HEK293 (cell line): ENCODE data around the gene MAD2L2.

ENCODE experiments used
- CTCF ChIA-PET: fragments of 350-600 bp; formaldehyde crosslinking; extraction: SDS; loops from one replicate; lab custom pipeline; 2021; ENCODE audit warnings: antibody characterized with exemption; lab: Yijun Ruan, JAX
- POLR2A ChIA-PET: fragments of 300-600 bp; formaldehyde crosslinking; extraction: SDS; loops from one replicate; lab custom pipeline; 2020; ENCODE audit warnings: antibody characterized with exemption, inconsistent platforms; lab: Yijun Ruan, JAX
- H3K27ac ChIP-seq: fragments of 200-500 bp; sonication (Bioruptor generic); 2 replicates; pipeline ENCODE4 v1.5.1; 2014; ENCODE audit warnings: low read depth, low read length, control low read depth, inconsistent platforms; ENCODE audit errors: extremely low read depth
- H3K36me3 ChIP-seq, 2 experiments: fragments of 200-500 bp in 1 of 2; sonication (Bioruptor generic) in 1 of 2; 1 replicate in 1 of 2; 2 replicates in 1 of 2; pipeline ENCODE4 v1.5.1; 2014 to 2017; ENCODE audit warnings: inconsistent platforms in 2 of 2, low read length in 2 of 2; ENCODE audit not compliant: control insufficient read depth in 2 of 2, insufficient read depth in 1 of 2
- H3K4me1 ChIP-seq: fragments of 200-500 bp; sonication (Bioruptor generic); 2 replicates; pipeline ENCODE4 v1.5.1; 2014; ENCODE audit warnings: mild to moderate bottlenecking, low read length, inconsistent platforms; ENCODE audit not compliant: control insufficient read depth, insufficient read depth
- H3K4me3 ChIP-seq: 2 replicates; pipeline ENCODE4 v1.5.1; 2011; ENCODE audit warnings: low read depth, mild to moderate bottlenecking, control low read depth, low read length, moderate library complexity
- H3K9me3 ChIP-seq: fragments of 200-500 bp; sonication (Bioruptor generic); 2 replicates; pipeline ENCODE4 v1.5.1; 2014; ENCODE audit warnings: low read depth, low read length, inconsistent platforms; ENCODE audit not compliant: control insufficient read depth, insufficient read depth
- EGR2 ChIP-seq: fragments of 450-650 bp; formaldehyde crosslinking; IDR thresholded peaks from 2 replicates; pipeline ENCODE4 v1.5.1; 2016; ENCODE audit warnings: low read depth, missing biosample characterization, missing genetic modification characterization
- GLIS1 ChIP-seq: fragments of 450-650 bp; formaldehyde crosslinking; IDR thresholded peaks from 2 replicates; pipeline ENCODE4 v1.5.1; 2016; ENCODE audit warnings: missing biosample characterization, missing genetic modification characterization
- ZFHX2 ChIP-seq: fragments of 450-650 bp; formaldehyde crosslinking; conservative IDR thresholded peaks from 2 replicates; pipeline ENCODE4 v1.5.1; 2016; ENCODE audit warnings: missing biosample characterization, missing genetic modification characterization
- ZNF132 ChIP-seq: fragments of 450-650 bp; formaldehyde crosslinking; IDR thresholded peaks from 2 replicates; pipeline ENCODE4 v1.5.1; 2017; ENCODE audit warnings: missing biosample characterization, missing genetic modification characterization, borderline replicate concordance
- ZNF248 ChIP-seq: fragments of 450-650 bp; formaldehyde crosslinking; IDR thresholded peaks from 2 replicates; pipeline ENCODE4 v1.5.1; 2017; ENCODE audit warnings: missing biosample characterization, missing genetic modification characterization
- ZNF266 ChIP-seq: fragments of 450-650 bp; formaldehyde crosslinking; IDR thresholded peaks from 2 replicates; pipeline ENCODE4 v1.5.1; 2016; ENCODE audit warnings: missing biosample characterization, missing genetic modification characterization, low read depth
- ZNF394 ChIP-seq: fragments of 450-650 bp; formaldehyde crosslinking; IDR thresholded peaks from 2 replicates; pipeline ENCODE4 v1.5.1; 2016; ENCODE audit warnings: missing biosample characterization, missing genetic modification characterization, mild to moderate bottlenecking, moderate library complexity, borderline replicate concordance
- ZNF514 ChIP-seq: fragments of 450-650 bp; formaldehyde crosslinking; IDR thresholded peaks from 2 replicates; pipeline ENCODE4 v1.5.1; 2016; ENCODE audit warnings: missing biosample characterization, missing genetic modification characterization
- ZNF670 ChIP-seq: fragments of 450-650 bp; formaldehyde crosslinking; IDR thresholded peaks from 2 replicates; pipeline ENCODE4 v1.5.1; 2016; ENCODE audit warnings: missing biosample characterization, missing genetic modification characterization, low read depth
- TF ChIP-seq, protein P1 (sequence below): fragments of 450-650 bp; formaldehyde crosslinking; IDR thresholded peaks from 2 replicates; pipeline ENCODE4 v1.5.1; 2017; ENCODE audit warnings: missing biosample characterization, missing genetic modification characterization
- TF ChIP-seq, protein P2 (sequence below): fragments of 450-650 bp; formaldehyde crosslinking; IDR thresholded peaks from 2 replicates; pipeline ENCODE4 v1.5.1; 2016; ENCODE audit warnings: missing biosample characterization, missing genetic modification characterization
- TF ChIP-seq, protein P3 (sequence below): fragments of 450-650 bp; formaldehyde crosslinking; IDR thresholded peaks from 2 replicates; pipeline ENCODE4 v1.5.1; 2016; ENCODE audit warnings: missing biosample characterization, missing genetic modification characterization
- TF ChIP-seq, protein P4 (sequence below): fragments of 450-650 bp; formaldehyde crosslinking; IDR thresholded peaks from 2 replicates; pipeline ENCODE4 v1.5.1; 2017; ENCODE audit warnings: missing biosample characterization, missing genetic modification characterization
- TF ChIP-seq, protein P5 (sequence below): fragments of 450-650 bp; formaldehyde crosslinking; optimal IDR thresholded peaks from 2 replicates; pipeline ENCODE3; 2016; ENCODE audit warnings: missing biosample characterization, mild to moderate bottlenecking, missing genetic modification characterization
- TF ChIP-seq, protein P6 (sequence below): fragments of 450-650 bp; formaldehyde crosslinking; IDR thresholded peaks from 2 replicates; pipeline ENCODE4 v1.5.1; 2016; ENCODE audit warnings: missing biosample characterization, missing genetic modification characterization

The MAD2L2 gene

DNA sequence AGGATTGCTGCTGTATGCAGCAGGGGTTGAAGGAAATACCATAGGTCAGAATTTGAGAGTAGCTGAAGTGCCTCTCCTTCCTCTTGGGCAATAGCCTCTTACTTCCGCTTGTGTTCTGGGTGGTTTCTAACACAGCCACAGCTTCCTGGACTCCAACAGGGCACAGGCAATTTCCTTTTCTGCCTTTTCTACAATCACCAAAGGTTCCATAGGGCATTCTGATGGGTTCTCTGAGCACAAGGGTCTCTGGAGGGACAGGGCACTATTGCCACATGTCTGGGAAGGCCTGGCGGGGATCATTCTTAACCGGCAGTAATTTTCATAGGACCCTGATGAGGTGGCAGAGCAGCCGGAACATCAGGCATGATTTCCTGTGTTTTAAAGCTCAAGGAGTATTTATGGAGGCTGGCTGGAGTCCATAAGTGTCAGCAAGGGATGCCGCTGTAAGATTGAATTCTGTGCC, 49.5 kb upstream of the MAD2L2 start:
- Histone ChIP-seq H3K9me3 (no peaks in the 10 kb centered on the region), H3K4me1 (no peaks in the 10 kb centered on the region), H3K27ac (no peak overlapping the region), H3K4me3 (no peak overlapping the region), H3K36me3 (no peaks in the 10 kb centered on the region)
- POLR2A ChIA-PET: no interaction called here
- TF ChIP-seq ZNF394: peak; percentile 85; the same call in 1 of the 2 replicates
- no peak for TF ChIP-seq ZNF132 (tag by site-specific recombination)
- CTCF ChIA-PET: interaction anchor here (1.3 kb wide), 1 partner anchor 11 kb away, joined by 4 read pairs; no protein-coding TSS in a partner anchor

DNA sequence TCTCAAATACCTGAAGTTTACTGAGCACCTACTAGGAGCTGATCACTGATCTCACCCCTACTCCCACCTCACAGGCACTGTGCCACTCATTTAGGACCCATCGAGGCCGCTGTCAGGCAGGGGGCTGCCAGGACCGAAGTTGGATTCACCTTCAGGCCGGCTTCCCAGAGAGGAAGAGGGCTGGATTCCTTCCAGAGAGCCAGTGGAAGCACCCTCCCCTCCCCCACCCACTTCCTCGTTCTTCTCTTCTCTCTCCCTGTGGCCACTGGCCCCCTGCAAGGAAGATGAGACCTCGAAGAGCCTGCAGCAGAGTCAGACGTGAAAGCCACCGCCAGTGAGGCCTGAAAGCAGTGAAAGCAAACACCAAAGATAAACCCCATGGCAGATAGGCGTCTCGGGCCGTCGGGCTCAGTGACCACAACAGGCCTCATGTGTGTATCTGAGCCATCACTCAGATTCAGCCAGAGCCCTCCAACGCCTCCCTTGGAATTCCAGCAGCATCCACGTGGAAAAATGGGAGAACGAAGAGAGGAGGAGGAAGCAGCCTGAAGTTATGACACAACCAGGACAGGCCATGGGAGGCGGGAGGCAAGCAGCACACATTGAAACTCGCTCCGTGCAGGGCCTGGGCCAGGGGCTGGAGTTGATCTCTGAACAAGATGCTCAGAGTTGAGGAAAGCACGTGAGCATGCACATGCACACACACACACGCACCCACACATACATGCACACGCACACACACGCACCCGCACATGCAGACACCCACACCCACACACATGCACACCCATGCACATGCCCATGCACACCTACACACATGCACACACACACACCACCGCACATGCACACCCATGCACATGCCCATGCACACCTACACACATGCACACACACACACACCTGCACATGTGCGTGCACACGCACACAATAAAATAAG, 48.8 kb upstream of the MAD2L2 start:
- no peak overlapping the region for H3K27ac ChIP-seq
- TF ChIP-seq, protein P1, sequence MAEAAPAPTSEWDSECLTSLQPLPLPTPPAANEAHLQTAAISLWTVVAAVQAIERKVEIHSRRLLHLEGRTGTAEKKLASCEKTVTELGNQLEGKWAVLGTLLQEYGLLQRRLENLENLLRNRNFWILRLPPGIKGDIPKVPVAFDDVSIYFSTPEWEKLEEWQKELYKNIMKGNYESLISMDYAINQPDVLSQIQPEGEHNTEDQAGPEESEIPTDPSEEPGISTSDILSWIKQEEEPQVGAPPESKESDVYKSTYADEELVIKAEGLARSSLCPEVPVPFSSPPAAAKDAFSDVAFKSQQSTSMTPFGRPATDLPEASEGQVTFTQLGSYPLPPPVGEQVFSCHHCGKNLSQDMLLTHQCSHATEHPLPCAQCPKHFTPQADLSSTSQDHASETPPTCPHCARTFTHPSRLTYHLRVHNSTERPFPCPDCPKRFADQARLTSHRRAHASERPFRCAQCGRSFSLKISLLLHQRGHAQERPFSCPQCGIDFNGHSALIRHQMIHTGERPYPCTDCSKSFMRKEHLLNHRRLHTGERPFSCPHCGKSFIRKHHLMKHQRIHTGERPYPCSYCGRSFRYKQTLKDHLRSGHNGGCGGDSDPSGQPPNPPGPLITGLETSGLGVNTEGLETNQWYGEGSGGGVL (tag by site-specific recombination): no peak
- TF ChIP-seq ZNF266 (tag by site-specific recombination): peak; percentile 28; the same call in 1 of the 2 replicates
- peak; percentile 56 for TF ChIP-seq GLIS1 (tag by site-specific recombination)
- TF ChIP-seq, protein P2, sequence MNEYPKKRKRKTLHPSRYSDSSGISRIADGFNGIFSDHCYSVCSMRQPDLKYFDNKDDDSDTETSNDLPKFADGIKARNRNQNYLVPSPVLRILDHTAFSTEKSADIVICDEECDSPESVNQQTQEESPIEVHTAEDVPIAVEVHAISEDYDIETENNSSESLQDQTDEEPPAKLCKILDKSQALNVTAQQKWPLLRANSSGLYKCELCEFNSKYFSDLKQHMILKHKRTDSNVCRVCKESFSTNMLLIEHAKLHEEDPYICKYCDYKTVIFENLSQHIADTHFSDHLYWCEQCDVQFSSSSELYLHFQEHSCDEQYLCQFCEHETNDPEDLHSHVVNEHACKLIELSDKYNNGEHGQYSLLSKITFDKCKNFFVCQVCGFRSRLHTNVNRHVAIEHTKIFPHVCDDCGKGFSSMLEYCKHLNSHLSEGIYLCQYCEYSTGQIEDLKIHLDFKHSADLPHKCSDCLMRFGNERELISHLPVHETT: no peak
- TF ChIP-seq, protein P3, sequence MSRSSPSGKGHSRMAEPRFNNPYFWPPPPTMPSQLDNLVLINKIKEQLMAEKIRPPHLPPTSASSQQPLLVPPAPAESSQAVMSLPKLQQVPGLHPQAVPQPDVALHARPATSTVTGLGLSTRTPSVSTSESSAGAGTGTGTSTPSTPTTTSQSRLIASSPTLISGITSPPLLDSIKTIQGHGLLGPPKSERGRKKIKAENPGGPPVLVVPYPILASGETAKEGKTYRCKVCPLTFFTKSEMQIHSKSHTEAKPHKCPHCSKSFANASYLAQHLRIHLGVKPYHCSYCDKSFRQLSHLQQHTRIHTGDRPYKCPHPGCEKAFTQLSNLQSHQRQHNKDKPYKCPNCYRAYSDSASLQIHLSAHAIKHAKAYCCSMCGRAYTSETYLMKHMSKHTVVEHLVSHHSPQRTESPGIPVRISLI: no peak
- TF ChIP-seq, protein P4, sequence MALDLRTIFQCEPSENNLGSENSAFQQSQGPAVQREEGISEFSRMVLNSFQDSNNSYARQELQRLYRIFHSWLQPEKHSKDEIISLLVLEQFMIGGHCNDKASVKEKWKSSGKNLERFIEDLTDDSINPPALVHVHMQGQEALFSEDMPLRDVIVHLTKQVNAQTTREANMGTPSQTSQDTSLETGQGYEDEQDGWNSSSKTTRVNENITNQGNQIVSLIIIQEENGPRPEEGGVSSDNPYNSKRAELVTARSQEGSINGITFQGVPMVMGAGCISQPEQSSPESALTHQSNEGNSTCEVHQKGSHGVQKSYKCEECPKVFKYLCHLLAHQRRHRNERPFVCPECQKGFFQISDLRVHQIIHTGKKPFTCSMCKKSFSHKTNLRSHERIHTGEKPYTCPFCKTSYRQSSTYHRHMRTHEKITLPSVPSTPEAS (tag by site-specific recombination): peak; percentile 94
- TF ChIP-seq EGR2 (tag by site-specific recombination): peak; percentile 98
- TF ChIP-seq, protein P5, sequence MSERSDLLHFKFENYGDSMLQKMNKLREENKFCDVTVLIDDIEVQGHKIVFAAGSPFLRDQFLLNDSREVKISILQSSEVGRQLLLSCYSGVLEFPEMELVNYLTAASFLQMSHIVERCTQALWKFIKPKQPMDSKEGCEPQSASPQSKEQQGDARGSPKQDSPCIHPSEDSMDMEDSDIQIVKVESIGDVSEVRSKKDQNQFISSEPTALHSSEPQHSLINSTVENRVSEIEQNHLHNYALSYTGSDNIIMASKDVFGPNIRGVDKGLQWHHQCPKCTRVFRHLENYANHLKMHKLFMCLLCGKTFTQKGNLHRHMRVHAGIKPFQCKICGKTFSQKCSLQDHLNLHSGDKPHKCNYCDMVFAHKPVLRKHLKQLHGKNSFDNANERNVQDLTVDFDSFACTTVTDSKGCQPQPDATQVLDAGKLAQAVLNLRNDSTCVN (tag by site-specific recombination): peak; percentile 35
- TF ChIP-seq ZNF514 (tag by site-specific recombination): no peak
- peak; percentile 98 for TF ChIP-seq ZFHX2 (tag by site-specific recombination)
- TF ChIP-seq ZNF670 (tag by site-specific recombination): no peak
- TF ChIP-seq, protein P6, sequence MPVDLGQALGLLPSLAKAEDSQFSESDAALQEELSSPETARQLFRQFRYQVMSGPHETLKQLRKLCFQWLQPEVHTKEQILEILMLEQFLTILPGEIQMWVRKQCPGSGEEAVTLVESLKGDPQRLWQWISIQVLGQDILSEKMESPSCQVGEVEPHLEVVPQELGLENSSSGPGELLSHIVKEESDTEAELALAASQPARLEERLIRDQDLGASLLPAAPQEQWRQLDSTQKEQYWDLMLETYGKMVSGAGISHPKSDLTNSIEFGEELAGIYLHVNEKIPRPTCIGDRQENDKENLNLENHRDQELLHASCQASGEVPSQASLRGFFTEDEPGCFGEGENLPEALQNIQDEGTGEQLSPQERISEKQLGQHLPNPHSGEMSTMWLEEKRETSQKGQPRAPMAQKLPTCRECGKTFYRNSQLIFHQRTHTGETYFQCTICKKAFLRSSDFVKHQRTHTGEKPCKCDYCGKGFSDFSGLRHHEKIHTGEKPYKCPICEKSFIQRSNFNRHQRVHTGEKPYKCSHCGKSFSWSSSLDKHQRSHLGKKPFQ (tag by site-specific recombination): peak; percentile 85
- TF ChIP-seq ZNF248 (tag by site-specific recombination): no peak
- TF ChIP-seq, all 188 proteins: peak for 7
- Histone ChIP-seq H3K4me3 (no peak overlapping the region), H3K36me3 (no peaks in the 10 kb centered on the region), H3K9me3 (no peaks in the 10 kb centered on the region), H3K4me1 (no peaks in the 10 kb centered on the region)
- ChIA-PET CTCF (no interaction called here), POLR2A (no interaction called here)
